ENCODE data around the gene XRCC4. TPM values are rescaled to one million over a fixed set of nuclear protein-coding genes. Genes with fewer than 3 reads are reported as not detected.

Gene XRCC4
- total RNA-seq, 1 donor from 2014 or later: 12.9 TPM

DNA sequence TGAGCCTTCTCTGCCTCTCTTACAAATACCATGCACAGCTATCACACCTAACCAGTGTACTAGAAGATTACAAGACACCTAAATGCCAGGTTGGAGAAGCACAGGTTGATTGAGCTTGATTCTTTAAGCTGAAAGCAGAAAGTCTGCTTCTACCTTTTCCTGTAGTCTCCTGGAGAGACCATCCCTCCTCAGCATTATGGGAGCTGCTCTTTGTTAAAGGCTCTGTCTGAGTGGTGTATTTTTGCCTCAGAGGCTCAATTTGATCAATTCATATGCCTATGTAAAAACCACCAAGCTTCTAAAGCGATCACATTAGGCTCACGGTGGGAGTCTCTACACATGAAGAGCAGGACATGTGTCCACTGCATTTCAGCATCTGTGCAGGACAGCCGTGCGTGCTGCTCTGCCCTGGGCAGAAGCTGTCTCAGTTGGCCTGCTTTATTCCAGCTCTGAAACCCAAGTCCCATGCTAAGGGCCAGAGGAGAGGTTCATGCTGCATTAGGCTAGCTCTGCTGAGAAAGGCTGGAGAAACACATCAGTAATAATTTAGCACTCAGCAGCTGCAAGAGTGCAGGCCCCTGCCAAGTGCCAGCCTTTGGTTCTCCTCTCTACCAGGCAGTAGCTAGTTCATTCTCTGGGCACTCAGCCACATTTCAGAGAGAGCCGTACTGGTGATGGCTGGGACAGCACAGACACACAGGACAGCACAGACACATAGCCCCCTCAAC, 41.8 kb upstream of the XRCC4 start:
- TF ChIP-seq, protein P1, sequence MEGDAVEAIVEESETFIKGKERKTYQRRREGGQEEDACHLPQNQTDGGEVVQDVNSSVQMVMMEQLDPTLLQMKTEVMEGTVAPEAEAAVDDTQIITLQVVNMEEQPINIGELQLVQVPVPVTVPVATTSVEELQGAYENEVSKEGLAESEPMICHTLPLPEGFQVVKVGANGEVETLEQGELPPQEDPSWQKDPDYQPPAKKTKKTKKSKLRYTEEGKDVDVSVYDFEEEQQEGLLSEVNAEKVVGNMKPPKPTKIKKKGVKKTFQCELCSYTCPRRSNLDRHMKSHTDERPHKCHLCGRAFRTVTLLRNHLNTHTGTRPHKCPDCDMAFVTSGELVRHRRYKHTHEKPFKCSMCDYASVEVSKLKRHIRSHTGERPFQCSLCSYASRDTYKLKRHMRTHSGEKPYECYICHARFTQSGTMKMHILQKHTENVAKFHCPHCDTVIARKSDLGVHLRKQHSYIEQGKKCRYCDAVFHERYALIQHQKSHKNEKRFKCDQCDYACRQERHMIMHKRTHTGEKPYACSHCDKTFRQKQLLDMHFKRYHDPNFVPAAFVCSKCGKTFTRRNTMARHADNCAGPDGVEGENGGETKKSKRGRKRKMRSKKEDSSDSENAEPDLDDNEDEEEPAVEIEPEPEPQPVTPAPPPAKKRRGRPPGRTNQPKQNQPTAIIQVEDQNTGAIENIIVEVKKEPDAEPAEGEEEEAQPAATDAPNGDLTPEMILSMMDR (IDR thresholded peaks at IDR 0.05; ENCODE audit: unreplicated experiment): no peak
- Mint-ChIP-seq H3K4me3 (ENCODE audit: low read depth) (no peak overlapping the region), H3K36me3 (ENCODE audit: insufficient read depth) (no peaks in the 10 kb centered on the region), H3K4me1 (ENCODE audit: low read depth) (peaks cover 42% of the 10 kb centered on the region), H3K27me3 (no peaks in the 10 kb centered on the region), H3K9me3 (ENCODE audit: low read depth) (no peaks in the 10 kb centered on the region), H3K27ac (no peak overlapping the region)
- no peak for DNase-seq (ENCODE audit: low spot score, unreplicated experiment)

DNA sequence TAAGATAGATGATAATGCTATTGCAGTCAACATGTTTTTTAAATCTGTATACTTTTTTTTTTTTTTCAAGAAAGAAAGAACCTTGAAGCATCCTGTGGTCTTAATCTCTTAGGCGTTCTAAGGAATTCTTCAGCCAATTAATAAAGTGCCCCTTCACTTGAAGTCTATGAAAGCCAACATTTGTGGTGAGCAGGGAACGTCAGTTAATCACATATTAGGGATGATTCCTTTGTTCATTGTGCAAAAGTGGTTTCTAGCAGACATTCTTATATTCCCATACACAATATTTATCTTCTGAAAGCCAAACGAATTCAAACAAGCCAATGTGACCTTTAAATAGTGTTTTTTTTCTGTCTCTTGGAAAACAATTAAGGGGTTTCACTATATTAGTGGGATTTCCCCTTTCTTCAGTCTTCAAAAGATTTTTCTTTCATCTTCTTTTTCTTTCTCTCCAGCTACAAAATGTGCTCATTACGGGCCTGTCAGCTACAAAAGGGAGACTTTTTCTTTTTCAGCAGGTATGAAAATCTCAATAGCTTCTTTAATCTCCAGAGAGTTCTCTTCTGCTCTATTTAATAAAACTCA, 40.3 kb upstream of the XRCC4 start:
- H3K36me3 Mint-ChIP-seq (ENCODE audit: insufficient read depth): no peaks in the 10 kb centered on the region
- DNase-seq (ENCODE audit: low spot score, unreplicated experiment): no peak
- no peaks in the 10 kb centered on the region for H3K9me3 Mint-ChIP-seq (ENCODE audit: low read depth)
- no peak overlapping the region for H3K27ac Mint-ChIP-seq
- no peaks in the 10 kb centered on the region for H3K27me3 Mint-ChIP-seq
- TF ChIP-seq, protein P1 (IDR thresholded peaks at IDR 0.05; ENCODE audit: unreplicated experiment): no peak
- H3K4me3 Mint-ChIP-seq (ENCODE audit: low read depth): no peak overlapping the region
- peaks cover 41% of the 10 kb centered on the region for H3K4me1 Mint-ChIP-seq (ENCODE audit: low read depth)

DNA sequence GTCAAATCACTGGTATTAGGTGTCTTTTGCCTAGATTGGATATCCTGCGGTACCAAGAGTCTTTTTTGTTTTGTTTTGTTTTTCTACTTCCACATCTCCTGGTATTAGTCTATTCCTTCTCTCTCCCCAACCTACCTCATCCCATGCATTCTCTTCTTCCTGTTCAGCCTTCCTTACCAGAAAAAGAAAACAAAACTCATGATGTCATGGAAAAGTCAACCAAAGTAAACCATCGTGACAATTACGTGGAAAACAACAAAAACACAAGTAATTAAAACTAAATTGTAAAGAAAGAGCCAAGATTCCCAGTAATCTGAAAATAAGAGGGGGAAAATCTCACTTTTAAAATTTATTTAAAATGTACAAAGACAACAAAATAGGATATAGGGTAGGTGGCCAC, 38.4 kb upstream of the XRCC4 start:
- DNase-seq (ENCODE audit: low spot score, unreplicated experiment): no peak
- Mint-ChIP-seq H3K27me3 (no peaks in the 10 kb centered on the region), H3K4me1 (ENCODE audit: low read depth) (peaks cover 47% of the 10 kb centered on the region), H3K36me3 (ENCODE audit: insufficient read depth) (no peaks in the 10 kb centered on the region), H3K27ac (no peak overlapping the region), H3K4me3 (ENCODE audit: low read depth) (no peak overlapping the region), H3K9me3 (ENCODE audit: low read depth) (no peaks in the 10 kb centered on the region)
- TF ChIP-seq, protein P1 (IDR thresholded peaks at IDR 0.05; ENCODE audit: unreplicated experiment): no peak

DNA sequence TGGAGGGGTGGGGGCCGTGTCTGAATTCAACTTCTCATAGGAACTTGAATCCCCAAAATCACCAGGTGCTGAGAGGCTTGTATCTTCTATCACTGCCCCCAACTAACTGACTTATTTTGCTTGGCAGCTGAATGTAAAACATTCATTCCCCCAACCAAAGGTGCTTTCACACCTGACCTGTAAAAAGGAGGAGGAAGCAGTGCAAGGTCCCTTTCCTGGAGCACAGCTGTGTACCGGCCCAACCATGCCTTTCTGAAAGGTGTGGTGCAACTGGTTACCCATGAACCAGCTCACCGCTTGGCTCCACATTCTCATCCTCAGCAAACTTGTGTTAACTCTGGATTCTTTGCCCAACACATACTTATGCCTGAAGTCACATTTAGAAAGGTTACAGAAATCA, 34.8 kb upstream of the XRCC4 start:
- Mint-ChIP-seq H3K4me3 (ENCODE audit: low read depth) (no peak overlapping the region), H3K4me1 (ENCODE audit: low read depth) (peaks cover 17% of the 10 kb centered on the region), H3K27ac (no peak overlapping the region), H3K36me3 (ENCODE audit: insufficient read depth) (no peaks in the 10 kb centered on the region), H3K27me3 (no peaks in the 10 kb centered on the region), H3K9me3 (ENCODE audit: low read depth) (no peaks in the 10 kb centered on the region)
- DNase-seq (ENCODE audit: low spot score, unreplicated experiment): no peak
- TF ChIP-seq, protein P1 (IDR thresholded peaks at IDR 0.05; ENCODE audit: unreplicated experiment): no peak

DNA sequence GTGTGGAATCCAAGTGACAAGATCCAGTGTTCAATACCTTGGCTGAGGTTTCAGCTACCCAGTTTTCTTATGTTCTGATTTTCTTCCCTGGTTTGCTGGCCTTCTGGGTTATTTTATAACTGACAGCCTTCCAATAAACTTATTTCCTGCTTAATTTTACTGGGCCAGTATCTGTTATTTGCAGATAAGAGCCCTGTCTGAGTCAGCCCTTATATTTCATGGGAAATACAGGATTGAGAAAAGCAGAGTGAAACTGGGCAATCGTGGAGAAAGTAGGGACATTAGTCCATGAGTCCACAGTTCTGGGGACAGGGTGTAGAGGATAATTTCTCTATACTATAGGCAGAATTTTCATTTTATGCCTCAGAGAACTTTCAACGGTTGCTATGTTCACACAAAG, 32.4 kb upstream of the XRCC4 start:
- H3K4me1 Mint-ChIP-seq (ENCODE audit: low read depth): peaks cover 13% of the 10 kb centered on the region
- H3K36me3 Mint-ChIP-seq (ENCODE audit: insufficient read depth): peaks cover 3% of the 10 kb centered on the region
- H3K27me3 Mint-ChIP-seq: no peaks in the 10 kb centered on the region
- TF ChIP-seq, protein P1 (IDR thresholded peaks at IDR 0.05; ENCODE audit: unreplicated experiment): no peak
- no peaks in the 10 kb centered on the region for H3K9me3 Mint-ChIP-seq (ENCODE audit: low read depth)
- H3K27ac Mint-ChIP-seq: no peak overlapping the region
- DNase-seq (ENCODE audit: low spot score, unreplicated experiment): no peak
- no peak overlapping the region for H3K4me3 Mint-ChIP-seq (ENCODE audit: low read depth)

All from progenitor cell of endocrine pancreas (in vitro differentiated cells).